ENCODE results near the gene WNK1.
"Not testable (repeated sequence)": the region's sequence is repeated elsewhere in the genome, so short reads cannot be mapped to it uniquely, and the experiment has no call there.

WNK1 gene

DNA sequence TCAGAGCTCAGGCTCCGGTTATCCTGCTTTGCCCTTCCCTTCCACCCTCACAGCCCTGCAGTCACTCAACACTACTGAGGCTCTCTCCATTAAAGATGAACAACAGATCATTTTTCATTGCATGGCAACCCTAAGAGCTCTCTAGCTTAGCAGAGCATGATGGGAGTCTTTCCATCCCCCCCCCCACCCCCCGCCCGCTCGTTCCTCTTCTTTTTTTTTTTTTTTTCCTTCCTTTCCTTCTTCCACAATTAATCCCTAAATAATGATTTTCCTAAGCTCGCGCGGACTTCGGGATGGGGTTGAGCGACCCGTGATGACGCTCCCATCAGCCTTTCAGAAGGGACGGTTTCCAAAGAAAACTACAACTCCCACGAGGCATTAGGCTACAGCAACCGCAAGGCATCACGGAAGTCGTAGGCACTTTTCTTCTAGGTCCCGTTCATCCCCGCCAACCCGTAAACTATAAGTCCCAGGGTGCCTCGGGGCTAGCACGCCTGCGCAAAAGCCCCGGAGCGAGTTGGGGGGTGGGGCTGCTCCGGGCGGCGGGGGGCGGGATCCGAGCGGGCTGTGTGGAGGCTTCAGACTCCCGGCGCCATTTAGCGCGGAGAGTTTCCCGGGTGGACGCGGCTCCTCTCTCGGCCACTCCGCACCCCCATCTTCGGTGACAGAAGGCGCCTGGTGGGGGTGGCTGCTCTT is at the start of gene WNK1:
WNK1 (plus strand) TSS at position 581 of the 696 bp plus-strand sequence. CDS start 987 bp downstream, outside the sequence.
- peak; percentile 99 for DNase-seq

DNA sequence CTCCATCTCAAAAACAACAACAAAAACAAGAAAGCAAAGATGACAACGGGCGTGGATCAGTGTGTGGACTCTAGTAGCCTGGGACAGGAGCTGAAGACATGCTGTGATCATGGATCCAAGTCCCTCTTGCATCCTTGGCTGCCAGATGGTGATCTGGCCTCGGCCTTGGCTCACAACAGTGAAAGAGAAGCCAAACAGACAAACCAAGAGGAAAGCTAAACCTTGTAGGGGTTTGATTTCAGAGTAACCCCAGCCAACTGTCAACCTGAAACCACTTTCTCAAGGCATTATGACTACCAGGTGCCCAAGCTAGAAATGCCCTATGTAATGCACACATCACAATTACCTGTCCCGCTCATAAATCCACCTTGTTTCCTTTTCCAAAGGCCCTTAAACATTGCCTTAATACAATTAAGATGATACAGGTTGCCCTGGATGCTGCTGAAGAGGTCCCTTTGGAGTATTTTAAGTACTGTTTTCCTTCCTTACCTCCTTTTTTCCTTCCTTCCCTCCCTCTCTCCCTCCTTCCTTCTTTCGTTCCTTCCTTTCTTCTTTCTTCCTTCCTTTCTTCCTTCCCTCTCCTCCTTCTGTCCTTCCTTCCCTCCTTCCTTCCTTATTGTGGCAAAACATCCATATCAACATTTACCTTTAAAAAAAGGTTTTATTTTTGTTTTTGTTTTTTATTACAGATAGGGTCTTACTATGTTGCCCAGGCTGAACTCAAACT is 47.7 kb upstream of the WNK1 start:
- no peak for DNase-seq

DNA sequence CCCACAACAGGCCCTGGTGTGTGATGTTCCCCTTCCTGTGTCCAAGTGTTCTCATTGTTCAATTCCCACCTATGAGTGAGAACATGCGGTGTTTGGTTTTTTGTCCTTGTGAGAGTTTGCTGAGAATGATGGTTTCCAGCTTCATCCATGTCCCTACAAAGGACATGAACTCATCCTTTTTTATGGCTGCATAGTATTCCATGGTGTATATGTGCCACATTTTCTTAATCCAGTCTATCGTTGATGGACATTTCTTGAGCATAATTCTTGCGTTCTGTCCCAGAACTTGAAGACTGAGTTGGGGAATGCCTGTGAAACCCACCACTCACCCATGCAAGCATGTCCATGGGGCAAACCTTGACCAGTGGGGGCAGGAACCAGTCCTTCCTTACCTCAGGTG is 44.3 kb upstream of the WNK1 start:
- not testable (repeated sequence) for DNase-seq

DNA sequence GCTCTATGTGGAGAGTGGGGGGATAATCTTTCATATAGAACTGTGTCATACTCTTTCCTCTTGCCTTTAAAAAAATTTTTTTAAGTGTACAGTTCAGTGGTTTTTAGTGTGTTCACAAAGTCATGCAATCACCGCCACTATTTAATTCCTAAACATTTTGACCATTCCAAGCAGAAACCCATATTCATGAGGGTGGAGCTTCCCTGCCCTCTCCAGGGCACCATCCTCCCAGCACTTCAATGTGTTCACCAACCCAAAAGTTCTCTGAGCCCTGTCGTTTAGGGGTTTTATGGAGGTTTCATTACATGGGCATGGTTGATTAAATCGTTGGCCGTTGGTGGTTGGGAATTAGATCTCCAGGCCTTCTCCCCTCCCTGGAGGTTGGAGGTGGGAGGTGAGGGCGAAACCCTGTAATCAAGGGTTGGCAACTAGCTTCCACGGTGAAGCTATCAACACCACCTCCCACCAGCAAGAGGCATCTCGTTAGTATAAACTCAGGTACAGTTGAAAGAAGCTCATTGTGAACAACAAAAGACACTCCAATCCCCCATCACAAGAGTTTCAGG is 42.8 kb upstream of the WNK1 start:
- no peak for DNase-seq

DNA sequence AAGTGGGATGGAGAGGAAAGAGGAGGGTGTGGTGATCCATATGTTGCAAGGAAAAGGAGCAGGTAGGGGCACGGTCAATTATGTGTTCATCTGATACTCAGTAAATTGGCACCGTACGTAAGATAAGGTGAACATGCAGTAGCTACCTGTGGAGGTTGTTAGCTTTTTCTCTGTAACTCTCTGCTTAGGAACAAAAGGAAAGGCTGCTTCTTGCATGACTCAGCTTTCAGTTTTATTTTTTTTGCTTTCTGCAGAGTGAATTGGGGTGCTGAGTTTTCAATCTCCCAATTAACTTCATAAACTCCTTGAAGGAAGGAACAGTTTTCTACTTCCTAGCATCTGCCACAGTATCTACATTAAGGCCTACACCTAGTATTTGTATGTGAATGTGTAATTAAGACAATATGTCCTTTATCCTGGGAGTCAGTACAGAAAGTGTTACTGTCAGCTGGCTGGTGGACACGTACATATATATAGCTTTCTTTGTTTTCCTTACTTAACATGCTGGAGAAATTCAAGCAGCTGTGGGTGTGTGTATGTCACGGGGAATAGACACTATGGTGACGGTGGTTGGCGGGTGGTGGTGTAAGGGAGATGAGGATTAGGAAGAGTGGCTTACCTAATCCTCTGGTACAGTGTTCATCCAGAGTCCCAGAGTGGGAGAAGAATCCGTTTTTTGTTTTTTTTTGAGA is 40.1 kb upstream of the WNK1 start:
- DNase-seq, result no peak

DNA sequence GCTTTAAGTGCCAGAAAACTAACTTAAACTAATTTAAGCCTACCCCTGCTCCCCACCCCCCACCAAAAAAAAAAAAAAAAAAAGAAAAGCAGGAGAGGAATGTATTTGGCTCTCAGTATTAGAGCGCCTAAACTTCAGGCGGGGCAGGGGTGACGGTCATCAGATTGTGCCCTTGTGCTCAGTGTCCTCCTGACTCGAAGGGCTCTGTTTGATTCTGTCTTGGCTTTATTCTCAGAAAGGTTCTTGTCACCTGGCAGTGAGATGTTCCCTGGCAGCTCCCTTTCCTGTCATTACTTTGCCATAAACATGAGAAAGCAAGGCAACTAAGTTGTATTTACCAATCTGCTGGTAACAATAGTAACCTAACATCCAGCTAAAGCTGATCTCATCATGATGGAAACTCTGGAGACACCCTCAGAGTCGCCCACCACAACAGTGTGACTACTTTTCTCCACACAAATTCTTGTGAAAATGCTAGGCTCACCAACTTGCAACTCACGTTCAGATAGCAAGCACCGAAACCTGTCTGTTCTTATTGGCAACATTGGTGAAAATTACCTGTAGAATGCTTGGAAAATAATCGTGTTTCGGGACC is 39.0 kb upstream of the WNK1 start:
- DNase-seq, result peak; percentile 41

DNA sequence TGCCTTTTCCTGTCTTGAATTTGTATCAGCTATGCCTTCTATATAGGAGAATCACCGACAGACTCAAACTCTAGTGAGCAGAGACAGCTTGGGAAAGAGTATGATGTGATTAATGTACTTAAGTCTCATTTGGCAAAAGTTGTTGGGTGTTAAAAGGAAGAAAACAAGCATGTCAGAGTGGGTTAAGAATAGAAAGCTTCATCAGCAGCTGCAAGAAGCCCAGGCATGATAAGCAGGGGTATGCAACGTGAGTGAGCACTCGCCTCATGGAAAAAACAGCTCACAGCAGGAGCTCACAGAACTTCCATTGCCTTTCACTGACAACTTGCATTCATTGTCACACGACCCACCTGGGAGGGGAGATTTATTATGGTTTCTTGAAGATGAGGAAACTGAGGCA is 35.9 kb upstream of the WNK1 start:
- no peak for DNase-seq

DNA sequence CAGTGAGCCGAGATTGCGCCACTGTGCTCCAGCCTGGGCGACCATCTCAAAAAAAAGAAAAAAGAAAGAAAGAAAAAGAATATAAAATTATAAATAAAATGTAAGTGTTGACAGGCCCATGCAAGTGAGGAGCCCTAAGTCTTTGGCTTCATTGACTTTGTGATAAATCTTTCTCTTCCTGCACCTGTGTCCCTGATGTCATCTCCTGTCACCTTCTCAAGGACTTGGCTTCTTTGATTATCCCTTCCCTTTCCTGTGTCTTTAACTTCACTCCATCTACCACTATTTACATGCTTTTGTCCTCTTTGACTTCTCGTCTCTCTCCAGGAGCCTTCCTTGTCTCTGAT is 33.6 kb upstream of the WNK1 start:
- DNase-seq, result no peak

DNA sequence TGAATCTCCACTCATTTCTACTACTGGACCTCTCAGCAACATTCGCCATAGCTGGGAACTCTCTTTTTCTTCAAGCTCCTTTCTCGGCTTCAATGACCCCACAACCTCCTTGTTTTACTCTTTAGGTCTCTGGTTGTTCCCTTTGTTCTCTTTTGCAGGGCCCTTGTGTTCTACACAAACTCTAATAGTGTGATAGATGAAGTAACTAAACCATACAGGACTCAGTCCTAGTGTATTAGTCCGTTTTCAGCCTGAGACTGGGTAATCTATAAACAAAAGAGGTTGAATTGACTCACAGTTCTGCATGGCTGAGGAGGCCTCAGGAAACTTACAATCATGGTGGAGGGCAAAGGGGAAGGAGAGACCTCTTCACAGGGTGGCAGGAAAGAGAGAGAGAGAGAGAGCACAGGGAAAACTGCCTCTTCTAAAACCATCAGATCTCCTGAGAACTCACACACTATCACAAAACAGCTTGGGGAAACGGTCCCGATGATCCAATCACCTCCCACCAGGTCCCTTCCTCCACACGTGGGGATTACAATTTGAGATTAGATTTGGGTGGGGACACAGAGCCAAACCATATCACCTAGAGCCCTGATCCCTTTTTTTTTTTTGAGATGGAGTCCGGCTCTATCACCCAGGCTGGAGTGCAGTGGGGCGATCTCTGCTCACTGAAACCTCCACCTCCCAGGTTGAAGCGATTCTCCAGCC is 32.0 kb upstream of the WNK1 start:
- DNase-seq, result no peak

DNA sequence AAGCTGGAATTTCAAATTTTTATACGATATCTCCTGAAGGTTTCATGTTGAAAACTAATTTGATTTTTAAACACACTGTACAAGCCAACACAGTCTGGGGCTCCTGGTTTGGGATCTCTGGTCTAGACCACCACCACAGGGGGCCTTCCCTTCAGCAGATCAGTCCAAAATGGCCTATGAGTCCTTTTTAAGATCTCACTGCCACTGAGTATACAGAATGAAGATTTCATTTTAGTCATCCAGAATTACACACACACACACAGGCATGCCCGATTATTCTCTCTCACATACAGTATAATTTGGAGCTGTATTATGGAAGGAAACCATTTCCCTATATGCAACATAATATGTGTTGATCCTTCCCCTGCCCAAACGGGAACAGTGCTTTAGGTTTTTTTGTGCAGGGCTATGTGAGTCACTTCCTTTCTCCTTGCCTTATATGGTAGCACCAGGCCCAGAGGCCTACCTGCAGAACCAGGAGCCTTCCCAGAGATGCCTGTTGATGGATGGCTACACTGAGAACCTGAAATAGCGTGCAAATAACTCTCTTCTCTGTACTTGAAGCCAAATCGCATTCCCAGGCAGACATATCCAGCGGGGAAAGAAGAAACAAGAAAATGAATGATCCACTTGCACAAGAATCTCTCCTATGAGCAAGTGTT is 28.1 kb upstream of the WNK1 start:
- DNase-seq, result peak; percentile 60

DNA sequence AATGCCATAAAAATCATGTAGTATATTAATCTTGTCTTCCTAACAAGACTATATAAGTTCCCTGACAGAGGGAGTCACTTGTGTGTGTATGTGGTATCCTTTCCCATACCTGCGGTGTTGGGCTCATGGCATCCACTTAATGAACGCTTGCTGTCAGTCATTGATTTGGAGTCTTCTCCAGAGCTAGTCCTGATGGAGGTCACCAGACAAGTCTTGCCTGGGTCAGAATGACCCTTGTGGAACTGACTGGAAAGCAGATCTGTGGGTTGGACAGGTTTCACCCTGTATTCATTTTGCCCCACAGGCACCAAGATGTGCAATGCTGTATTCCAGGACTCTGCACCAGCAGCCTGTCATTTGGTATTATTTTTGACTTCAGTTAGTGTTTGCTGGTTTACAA is 27.3 kb upstream of the WNK1 start:
- no peak for DNase-seq

DNA sequence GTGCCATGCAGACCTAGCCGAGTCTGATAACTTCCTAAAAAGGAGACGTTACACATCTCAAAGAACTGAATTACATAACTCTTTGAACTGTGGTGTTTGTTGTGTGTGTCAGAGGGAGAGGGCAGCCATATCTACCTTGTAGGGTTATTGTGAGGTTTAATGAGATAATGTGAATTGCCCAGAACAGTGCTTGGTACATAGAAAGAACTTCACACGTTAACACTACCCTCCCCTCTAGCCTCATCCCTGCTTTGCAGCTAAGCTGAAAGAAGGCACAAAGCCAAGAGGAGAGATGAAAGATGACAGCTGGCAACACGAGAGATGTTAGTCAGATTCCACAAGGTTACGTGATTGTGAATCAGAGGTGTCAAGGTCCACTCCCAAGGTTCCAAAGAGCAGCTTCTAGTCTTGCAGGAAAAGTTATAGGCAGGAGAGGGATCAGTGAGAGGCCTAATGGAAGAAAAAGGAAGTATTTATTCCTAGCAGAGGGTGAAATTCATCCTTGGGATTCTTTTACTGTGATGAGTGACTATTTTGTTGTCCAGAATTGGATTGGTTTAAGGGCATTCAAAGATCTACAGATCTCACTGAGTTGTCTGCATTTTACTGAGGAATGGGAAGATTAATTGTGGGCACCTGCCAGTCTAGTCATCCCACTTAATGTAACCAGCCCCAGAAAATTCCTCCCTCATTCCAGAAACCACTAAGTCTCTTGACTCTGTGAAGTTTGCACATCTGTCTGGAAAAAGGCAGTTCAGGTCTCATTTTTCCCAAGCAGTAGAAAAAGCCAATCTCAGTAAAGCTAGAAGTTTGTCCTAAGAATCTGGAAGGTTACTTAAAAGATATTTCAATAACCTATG is 25.9 kb upstream of the WNK1 start:
- DNase-seq, result no peak

DNA sequence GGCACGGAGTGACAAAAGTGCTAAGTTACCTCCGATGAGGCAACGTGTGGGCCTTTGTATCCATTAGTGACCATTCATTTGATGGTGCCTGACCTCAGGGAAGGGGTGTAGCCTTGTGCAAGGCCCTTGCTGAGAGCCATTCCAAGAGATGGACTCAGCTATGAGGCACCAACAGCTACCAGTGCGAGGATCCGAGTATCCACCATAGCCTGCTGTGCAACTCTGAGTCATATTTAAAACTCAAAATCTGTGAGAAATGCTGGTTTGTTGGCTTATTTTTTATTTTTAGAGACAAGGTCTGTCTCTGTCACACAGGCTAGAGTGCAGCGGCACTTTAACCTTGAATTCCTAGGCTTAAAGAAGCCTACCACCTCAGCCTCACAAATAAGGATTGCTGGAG is 25.1 kb upstream of the WNK1 start:
- DNase-seq, result no peak

DNA sequence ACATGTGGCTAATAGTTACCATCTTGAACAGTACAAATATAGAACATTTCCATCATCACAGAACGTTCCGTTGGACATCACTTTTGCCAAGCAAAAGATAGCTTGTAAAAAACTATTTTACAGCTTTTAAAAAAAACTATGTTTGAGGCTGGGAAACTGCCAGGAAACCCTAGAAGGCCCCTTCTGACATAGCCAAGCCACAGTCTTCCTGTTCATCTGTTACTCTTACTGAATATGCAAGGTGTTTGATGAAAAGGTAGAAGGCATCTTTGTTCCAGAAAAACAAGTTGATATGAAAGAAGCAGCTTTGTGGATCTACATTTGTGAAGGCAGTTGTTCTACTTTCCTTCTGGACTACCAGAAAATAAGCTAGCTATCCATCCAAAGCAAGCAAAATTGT is 23.6 kb upstream of the WNK1 start:
- no peak for DNase-seq

DNA sequence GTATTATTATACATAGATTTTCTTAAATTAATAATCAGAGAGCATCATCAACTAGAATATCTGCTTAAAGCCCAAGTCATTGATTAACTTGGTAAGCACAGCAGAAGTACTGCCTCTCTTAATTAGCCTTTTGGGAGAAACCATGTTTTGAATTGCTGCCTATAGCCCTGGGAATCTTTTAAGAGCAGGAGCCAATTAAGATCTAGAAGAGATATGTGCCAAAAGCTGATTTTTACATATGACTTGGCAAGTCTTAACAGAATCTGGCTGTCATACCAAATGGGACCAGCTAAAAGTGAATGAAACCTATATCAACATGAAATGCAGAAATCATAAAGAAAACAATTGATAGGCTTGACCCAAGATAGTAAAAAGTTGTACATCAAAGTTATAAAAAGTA is 23.2 kb upstream of the WNK1 start:
- no peak for DNase-seq

DNA sequence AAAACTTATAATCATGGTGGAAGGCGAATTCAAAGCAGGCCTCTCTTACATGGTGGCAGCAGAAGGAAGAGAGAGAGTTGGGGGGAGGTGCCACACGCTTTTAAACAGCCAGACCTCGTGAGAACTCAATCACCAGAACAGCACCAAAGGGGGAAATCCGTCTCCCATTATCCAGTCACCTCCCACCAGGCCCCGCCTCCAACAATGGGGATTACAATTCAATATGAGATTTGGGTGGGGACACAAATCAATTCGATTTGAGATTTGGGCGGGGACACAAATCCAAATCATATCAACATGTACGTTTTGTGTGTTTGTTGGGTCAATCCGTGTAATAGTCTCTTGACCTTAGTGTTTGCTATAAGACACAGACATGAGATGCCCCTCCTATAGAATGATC is 21.8 kb upstream of the WNK1 start:
- no peak for DNase-seq

DNA sequence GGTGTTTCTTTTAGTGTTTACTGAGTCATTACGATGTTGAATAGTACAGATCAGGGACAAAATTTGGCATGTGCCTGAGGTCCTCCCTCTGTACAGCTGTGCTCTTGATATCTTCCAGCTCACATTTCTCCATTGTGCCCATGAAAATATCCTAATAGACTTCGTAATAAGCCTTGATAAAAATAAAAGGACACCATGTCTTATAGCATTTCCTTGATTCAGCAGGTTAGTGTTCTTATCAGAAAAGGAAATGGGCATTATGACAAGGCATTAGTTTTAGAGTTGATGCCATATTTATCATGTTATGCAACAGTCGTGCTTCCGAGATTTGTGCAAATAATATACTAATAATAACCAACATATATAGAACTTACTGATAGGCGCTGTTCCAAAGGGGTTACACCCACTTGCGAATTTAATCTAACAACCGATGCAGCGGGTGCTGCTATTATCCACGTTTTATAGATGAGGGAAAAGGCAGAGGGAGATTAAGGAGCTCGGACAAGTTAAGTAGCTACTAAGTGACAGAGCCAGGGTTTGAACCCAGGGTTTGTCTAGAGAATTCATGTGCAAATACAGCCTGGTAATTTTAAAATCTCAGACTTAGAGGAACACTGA is 15.1 kb upstream of the WNK1 start:
- DNase-seq, result no peak

DNA sequence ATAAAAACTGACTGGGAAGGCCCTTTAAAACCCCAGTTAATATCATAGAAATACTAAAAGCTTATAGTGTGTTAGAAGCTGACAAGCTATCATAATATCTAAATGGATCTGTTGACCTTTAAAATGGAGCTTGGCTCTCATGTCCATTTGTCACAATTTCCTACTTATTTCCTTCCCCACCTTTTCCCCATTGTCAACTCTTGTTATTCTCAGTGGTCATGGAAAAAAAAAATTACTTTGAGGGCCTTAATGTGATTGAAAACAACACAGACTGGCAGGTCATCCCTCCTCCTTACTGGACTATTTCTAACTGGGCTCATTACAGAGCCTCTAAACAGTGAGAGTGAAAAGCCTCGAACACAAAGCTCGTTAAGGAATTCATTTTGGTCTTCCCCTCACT is 13.7 kb upstream of the WNK1 start:
- no peak for DNase-seq

DNA sequence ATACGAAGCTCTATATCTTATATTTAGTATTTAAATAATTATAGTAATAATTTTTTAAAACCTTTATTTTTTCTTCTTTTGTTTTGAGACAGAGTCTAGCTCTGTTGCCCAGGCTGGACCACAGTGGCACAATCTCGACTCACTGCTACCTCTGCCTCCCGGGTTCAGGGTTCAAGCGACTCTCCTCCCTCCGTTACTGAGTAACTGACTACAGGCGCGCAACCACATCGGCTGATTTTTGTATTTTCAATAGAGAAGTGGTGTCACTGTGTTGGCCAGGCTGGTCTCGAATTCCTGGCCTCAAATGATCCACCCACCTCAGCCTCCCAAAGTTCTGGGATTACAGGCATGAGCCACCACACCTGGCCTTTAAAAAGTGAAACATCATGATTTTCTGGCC is 13.0 kb upstream of the WNK1 start:
- DNase-seq, result no peak

DNA sequence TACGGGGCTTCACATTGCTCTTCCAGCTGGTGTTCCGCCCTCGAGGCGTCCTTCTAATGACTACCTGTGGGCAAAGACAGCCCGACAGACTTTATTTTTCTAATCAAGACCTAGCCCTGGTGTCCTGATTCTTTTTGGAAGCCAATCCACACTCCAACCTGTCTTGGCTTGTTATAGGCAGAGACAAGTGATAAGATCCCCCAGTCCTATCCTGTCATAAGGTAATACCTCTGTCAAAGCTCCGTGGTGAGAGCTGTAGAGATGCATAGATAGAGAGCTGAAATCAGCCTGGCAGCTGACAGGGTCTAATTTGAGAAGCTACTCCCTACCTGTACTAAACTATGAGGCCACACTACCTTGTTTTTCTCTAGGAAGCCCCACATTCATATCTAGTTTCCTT is 11.5 kb upstream of the WNK1 start:
- DNase-seq, result no peak

DNA sequence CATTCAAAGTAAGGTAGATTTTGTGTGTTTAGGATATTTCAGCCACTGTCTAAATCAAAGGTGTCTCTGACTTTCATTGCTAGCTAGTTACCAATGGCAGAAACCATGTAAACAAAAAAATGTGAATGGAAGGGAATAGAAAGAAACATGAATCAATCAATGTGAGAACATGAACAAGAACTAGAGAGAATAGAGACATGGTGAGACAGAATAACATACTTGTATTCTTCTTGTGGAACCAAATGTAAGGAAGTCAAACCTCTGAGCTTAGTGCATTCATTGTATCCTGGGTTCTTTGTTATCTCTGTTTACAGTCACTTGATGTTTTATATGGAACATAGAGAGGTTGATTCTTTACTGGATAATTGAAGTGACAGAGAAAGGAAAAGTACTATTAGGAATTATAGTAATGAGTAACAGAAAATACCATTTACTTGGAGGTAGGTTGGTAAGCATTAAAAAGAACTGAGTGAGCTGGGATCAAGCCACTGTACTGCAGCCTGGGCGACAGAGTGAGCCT is 2.6 kb upstream of the WNK1 start:
- no peak for DNase-seq

Measured in suppressor macrophage treated with lipopolysaccharide for 4 hours (primary cell).